Gastrocnemius medialis (tissue), 4 donors: ENCODE measurements around the gene TSPAN7. TPM values are rescaled to one million over a fixed set of nuclear protein-coding genes. Genes with fewer than 3 reads are reported as not detected.

Experiments
- ATAC-seq, 2 donors: fragments of 150-250 bp; one replicate each; pipeline ENCODE4 v1.9.1; 2016
- DNase-seq, 2 donors: peaks; one replicate each; pipeline ENCODE4 v3.0.0-alpha.2; 2019
- H3K27ac ChIP-seq, 4 donors: fragments of 200-600 bp; sonication (generic); 1 replicate in 1 of 4; 2 replicates in 3 of 4; pipeline ENCODE4 v1.5.1; 2016 to 2018; ENCODE audit warnings: mild to moderate bottlenecking in 2 of 4, moderate library complexity in 1 of 4
- H3K27me3 ChIP-seq, 3 donors: fragments of 200-600 bp; sonication (generic) in 2 of 3; 1 replicate in 1 of 3; 2 replicates in 2 of 3; pipeline versions ENCODE4 v1.5.1 to v1.6.0; 2016 to 2019; ENCODE audit warnings: mild to moderate bottlenecking in 1 of 3, moderate library complexity in 1 of 3
- H3K36me3 ChIP-seq, 2 donors: fragments of 200-600 bp; sonication (generic) in 1 of 2; one replicate each; pipeline ENCODE4 v1.5.1; 2017 to 2018
- H3K4me1 ChIP-seq, 2 donors: fragments of 200-600 bp; sonication (generic) in 1 of 2; one replicate each; pipeline ENCODE4 v1.5.1; 2016 to 2017; ENCODE audit warnings: mild to moderate bottlenecking in 2 of 2
- H3K4me3 ChIP-seq, 4 donors: fragments of 200-600 bp; sonication (generic) in 3 of 4; 1 replicate in 1 of 4; 2 replicates in 3 of 4; pipeline ENCODE4 v1.5.1; 2016 to 2019; ENCODE audit warnings: mild to moderate bottlenecking in 2 of 4
- H3K9me3 ChIP-seq, 3 donors: fragments of 200-600 bp; sonication (generic) in 2 of 3; 1 replicate in 1 of 3; 2 replicates in 2 of 3; pipeline ENCODE4 v1.5.1; 2016 to 2019
- POLR2A ChIP-seq, 2 donors: fragments of 450-650 bp; IDR thresholded peaks; one replicate each; pipeline ENCODE4 v1.6.1; 2017; ENCODE audit warnings: antibody characterized with exemption in 2 of 2, mild to moderate bottlenecking in 2 of 2, moderate library complexity in 2 of 2
- in situ Hi-C, 4 donors: fragments of 200-750 bp; cut with MboI; loops; one replicate each; pipeline versions ENCODE4 v1.15.0 to v1.8.0; 2017; ENCODE audit warnings: low sequenced_read_pairs in 4 of 4
- intact Hi-C: fragments of 100-400 bp; cut with DNase I; formaldehyde crosslinking; loops from one replicate; pipeline ENCODE4 v1.15.1; 2023; ENCODE audit warnings: low total_unique reads
- total RNA-seq, 4 donors: library from RNA; depleted of rRNA; stranded (reverse); fragments of >200 nt; gene quantifications; one replicate each; pipeline versions ENCODE4 v1.1.0 to v1.2.3, GENCODE V29; 2016
- TF ChIP-seq, protein P1 (sequence below), 5 experiments: fragments of 450-650 bp in 3 of 5; fragments of 200-600 bp in 2 of 5; sonication (generic) in 2 of 5; IDR thresholded peaks in 4 of 5; conservative IDR thresholded peaks in 1 of 5; 1 replicate in 4 of 5; 2 replicates in 1 of 5; pipeline ENCODE4 v1.5.1; 2016 to 2019; ENCODE audit warnings: antibody characterized with exemption in 5 of 5, mild to moderate bottlenecking in 3 of 5, moderate library complexity in 3 of 5

Gene TSPAN7
- total RNA-seq, 4 donors from 2014 or later = 38.1 to 288 (median 130) TPM

DNA sequence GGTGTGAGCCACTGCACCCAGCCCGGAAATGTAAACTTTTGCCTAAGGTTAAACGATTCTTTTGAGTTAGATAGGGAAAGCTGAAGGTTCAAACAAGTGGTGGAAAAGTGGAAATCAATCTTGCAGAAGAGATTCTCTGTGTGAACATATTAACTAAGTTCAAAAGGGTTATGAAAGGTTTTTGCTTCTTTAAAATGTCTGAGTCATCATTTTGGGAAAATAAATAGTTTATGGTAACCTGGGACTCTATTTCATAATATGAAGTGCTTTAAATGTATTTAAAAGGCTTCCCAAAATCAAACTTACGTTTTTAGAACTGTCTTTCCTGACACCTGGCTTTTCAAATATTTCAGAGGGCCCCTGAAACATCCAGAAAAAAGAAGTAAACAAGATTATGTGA lies 166.3 kb downstream of the TSPAN7 start:
- no peak for ATAC-seq
- H3K27ac ChIP-seq = no peak overlapping the region
- no peaks in the 10 kb centered on the region for H3K36me3 ChIP-seq
- TF ChIP-seq, protein P1, sequence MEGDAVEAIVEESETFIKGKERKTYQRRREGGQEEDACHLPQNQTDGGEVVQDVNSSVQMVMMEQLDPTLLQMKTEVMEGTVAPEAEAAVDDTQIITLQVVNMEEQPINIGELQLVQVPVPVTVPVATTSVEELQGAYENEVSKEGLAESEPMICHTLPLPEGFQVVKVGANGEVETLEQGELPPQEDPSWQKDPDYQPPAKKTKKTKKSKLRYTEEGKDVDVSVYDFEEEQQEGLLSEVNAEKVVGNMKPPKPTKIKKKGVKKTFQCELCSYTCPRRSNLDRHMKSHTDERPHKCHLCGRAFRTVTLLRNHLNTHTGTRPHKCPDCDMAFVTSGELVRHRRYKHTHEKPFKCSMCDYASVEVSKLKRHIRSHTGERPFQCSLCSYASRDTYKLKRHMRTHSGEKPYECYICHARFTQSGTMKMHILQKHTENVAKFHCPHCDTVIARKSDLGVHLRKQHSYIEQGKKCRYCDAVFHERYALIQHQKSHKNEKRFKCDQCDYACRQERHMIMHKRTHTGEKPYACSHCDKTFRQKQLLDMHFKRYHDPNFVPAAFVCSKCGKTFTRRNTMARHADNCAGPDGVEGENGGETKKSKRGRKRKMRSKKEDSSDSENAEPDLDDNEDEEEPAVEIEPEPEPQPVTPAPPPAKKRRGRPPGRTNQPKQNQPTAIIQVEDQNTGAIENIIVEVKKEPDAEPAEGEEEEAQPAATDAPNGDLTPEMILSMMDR (IDR thresholded peaks at IDR 0.05 in 4 of 5, conservative IDR thresholded peaks at IDR 0.05 in 1 of 5) = no peak
- no peak for TF ChIP-seq POLR2A (IDR thresholded peaks at IDR 0.05)
- intact Hi-C loops (no loop called here), in situ Hi-C loops (no loop called here)
- H3K4me3 ChIP-seq = no peak overlapping the region
- no peaks in the 10 kb centered on the region for H3K27me3 ChIP-seq
- DNase-seq = no peak
- H3K4me1 ChIP-seq = no peaks in the 10 kb centered on the region
- H3K9me3 ChIP-seq = no peaks in the 10 kb centered on the region

DNA sequence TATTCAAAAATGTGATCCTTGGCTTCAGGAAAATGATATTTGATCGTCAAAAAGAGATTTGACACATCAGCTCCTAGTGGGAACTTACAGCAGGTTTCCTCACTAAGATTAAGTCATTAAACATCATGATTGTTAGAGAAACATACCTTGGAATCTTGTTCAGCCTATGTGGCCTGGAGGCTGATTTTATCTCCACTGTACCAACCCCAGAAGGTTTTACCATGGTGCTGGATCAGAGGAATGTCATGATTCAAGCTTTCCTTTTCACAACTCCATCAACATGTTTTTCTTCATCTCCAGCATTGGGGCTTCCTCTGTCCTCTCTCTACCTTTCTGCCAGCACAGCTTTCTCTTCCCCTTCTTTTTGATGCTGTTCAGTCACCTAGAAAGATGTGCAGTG lies 171.5 kb downstream of the TSPAN7 start:
- DNase-seq (no peak), ATAC-seq (no peak)
- no peak overlapping the region for H3K27ac ChIP-seq
- no peak overlapping the region for H3K4me3 ChIP-seq
- no peaks in the 10 kb centered on the region for H3K4me1 ChIP-seq
- no peaks in the 10 kb centered on the region for H3K27me3 ChIP-seq
- in situ Hi-C loops (no loop called here), intact Hi-C loops (no loop called here)
- H3K9me3 ChIP-seq = no peaks in the 10 kb centered on the region
- TF ChIP-seq POLR2A (IDR thresholded peaks at IDR 0.05) = no peak
- TF ChIP-seq, protein P1 (IDR thresholded peaks at IDR 0.05 in 4 of 5, conservative IDR thresholded peaks at IDR 0.05 in 1 of 5) = no peak
- H3K36me3 ChIP-seq = no peaks in the 10 kb centered on the region

Other genes with a start within 250 kb of the TSPAN7 start
- gene RPGR, start 234.0 kb upstream of the TSPAN7 start, total RNA-seq = 10 to 100 TPM; 10.5 to 28.7 (median 13.7) TPM
- under 1 TPM in 1 of 4 donors, not detected in 3; 0.27 TPM for gene OTC, start 208.9 kb upstream of the TSPAN7 start, total RNA-seq
- gene MID1IP1, start 239.9 kb downstream of the TSPAN7 start, total RNA-seq = 100 to 1,000 TPM; 112 to 173 (median 117) TPM